Calu3 (cell line): ENCODE results near the gene COL13A1. TPM values are rescaled to one million over a fixed set of nuclear protein-coding genes. Genes with fewer than 3 reads are reported as not detected.

ENCODE experiments used
- BruUV-seq: library from RNA; stranded (reverse); fragments of 400-500 nt; replicated peaks from 2 replicates; lab custom pipeline; 2021; lab: Mats Ljungman, UMichigan
- CTCF ChIA-PET: fragments of 300-600 bp; sonication (Branson Sonifier 250); formaldehyde crosslinking; loops from one replicate; lab custom pipeline; 2022; ENCODE audit warnings: antibody characterized with exemption; lab: Charles Lee
- DNase-seq: peaks from one replicate; pipeline ENCODE4 v3.0.0; 2022
- H3K27ac Mint-ChIP-seq: one replicate; pipeline ENCODE4 v1.8.0; 2022; ENCODE audit warnings: mixed read lengths; ENCODE audit not compliant: unreplicated experiment
- H3K27me3 Mint-ChIP-seq: one replicate; pipeline ENCODE4 v1.8.0; 2022; ENCODE audit warnings: mixed read lengths; ENCODE audit not compliant: unreplicated experiment
- H3K36me3 Mint-ChIP-seq: one replicate; pipeline ENCODE4 v1.8.0; 2022; ENCODE audit warnings: mild to moderate bottlenecking, moderate library complexity, mixed read lengths; ENCODE audit not compliant: insufficient read depth, unreplicated experiment
- H3K4me1 Mint-ChIP-seq: one replicate; pipeline ENCODE4 v1.8.0; 2022; ENCODE audit warnings: mild to moderate bottlenecking, low read depth, mixed read lengths; ENCODE audit not compliant: unreplicated experiment
- H3K4me3 Mint-ChIP-seq: one replicate; pipeline ENCODE4 v1.8.0; 2022; ENCODE audit warnings: mild to moderate bottlenecking, low read depth, moderate library complexity, mixed read lengths; ENCODE audit not compliant: unreplicated experiment
- H3K9me3 Mint-ChIP-seq: one replicate; pipeline ENCODE4 v1.8.0; 2022; ENCODE audit warnings: low read depth, mixed read lengths; ENCODE audit not compliant: unreplicated experiment
- intact Hi-C: fragments of 100-400 bp; cut with micrococcal nuclease; formaldehyde crosslinking; loops from one replicate; pipeline ENCODE4 v1.10.0; 2022; ENCODE audit not compliant: unreplicated experiment
- total RNA-seq: library from RNA; stranded (reverse); gene quantifications from 2 replicates; pipeline ENCODE4 v1.2.3, GENCODE V29; 2022
- TF ChIP-seq, protein P1 (sequence below): fragments of 200-600 bp; IDR thresholded peaks from one replicate; pipeline ENCODE4 v1.8.0; 2022; ENCODE audit warnings: antibody characterized with exemption; ENCODE audit not compliant: unreplicated experiment

COL13A1 gene
- total RNA-seq, 1 experiment from 2014 or later, result 0.24 TPM

DNA sequence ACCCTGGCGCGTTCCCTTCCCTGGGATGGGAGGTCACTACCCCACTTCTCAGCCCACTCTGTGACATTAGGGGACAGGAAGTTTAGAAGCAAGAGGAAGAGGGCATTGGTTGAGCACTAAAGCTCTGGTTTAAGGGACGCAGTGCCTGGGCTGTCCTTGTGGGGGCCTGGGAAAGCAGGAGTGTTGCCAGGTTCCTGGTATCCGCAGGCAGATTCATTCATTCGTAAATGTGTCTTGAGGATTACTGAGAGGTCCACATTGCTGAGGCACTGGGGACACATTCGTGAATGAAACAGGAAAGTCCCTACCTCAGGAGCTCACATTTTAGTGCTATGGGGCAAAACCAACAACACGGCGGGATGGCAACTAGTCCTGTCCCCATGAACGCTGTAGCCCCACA, 69.4 kb downstream of the COL13A1 start:
- Mint-ChIP-seq H3K36me3 (peaks cover 9% of the 10 kb centered on the region), H3K27me3 (peaks cover 9% of the 10 kb centered on the region), H3K4me1 (peaks cover 38% of the 10 kb centered on the region), H3K4me3 (no peak overlapping the region), H3K27ac (no peak overlapping the region), H3K9me3 (no peaks in the 10 kb centered on the region)
- TF ChIP-seq, protein P1, sequence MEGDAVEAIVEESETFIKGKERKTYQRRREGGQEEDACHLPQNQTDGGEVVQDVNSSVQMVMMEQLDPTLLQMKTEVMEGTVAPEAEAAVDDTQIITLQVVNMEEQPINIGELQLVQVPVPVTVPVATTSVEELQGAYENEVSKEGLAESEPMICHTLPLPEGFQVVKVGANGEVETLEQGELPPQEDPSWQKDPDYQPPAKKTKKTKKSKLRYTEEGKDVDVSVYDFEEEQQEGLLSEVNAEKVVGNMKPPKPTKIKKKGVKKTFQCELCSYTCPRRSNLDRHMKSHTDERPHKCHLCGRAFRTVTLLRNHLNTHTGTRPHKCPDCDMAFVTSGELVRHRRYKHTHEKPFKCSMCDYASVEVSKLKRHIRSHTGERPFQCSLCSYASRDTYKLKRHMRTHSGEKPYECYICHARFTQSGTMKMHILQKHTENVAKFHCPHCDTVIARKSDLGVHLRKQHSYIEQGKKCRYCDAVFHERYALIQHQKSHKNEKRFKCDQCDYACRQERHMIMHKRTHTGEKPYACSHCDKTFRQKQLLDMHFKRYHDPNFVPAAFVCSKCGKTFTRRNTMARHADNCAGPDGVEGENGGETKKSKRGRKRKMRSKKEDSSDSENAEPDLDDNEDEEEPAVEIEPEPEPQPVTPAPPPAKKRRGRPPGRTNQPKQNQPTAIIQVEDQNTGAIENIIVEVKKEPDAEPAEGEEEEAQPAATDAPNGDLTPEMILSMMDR, result no peak
- intact Hi-C loops, result no loop called here
- no TSS peak for BruUV-seq
- DNase-seq, result no peak
- CTCF ChIA-PET, result no interaction called here

DNA sequence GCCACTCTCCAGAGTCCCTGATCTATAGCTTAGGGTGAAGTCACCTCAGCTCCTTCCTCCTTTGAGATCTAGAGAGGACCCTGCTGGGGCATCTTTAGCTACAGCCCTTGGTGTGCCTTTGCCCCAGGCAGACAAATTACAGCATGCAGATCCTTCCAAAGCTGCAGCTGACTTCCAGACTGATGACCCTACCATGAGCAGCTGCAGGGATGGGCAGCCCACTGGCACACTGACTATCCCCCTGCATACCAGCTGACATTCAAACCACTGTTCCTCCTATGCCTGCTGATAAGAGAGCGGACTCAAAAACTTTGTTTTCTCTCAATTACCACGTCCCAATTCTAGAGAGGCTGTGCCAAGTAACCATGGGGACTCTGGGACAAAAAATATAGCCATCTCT, 70.6 kb downstream of the COL13A1 start:
- intact Hi-C loops, result no loop called here
- no peak overlapping the region for H3K4me3 Mint-ChIP-seq
- H3K36me3 Mint-ChIP-seq, result peaks cover 6% of the 10 kb centered on the region
- CTCF ChIA-PET, result interaction anchor here (0.7 kb wide), 1 partner anchor 11 kb away, joined by 3 read pairs; no protein-coding TSS in a partner anchor
- TF ChIP-seq, protein P1, result no peak
- BruUV-seq, result no TSS peak
- no peak for DNase-seq
- H3K27ac Mint-ChIP-seq, result no peak overlapping the region
- H3K9me3 Mint-ChIP-seq, result no peaks in the 10 kb centered on the region
- peaks cover 22% of the 10 kb centered on the region for H3K27me3 Mint-ChIP-seq
- H3K4me1 Mint-ChIP-seq, result peaks cover 27% of the 10 kb centered on the region

DNA sequence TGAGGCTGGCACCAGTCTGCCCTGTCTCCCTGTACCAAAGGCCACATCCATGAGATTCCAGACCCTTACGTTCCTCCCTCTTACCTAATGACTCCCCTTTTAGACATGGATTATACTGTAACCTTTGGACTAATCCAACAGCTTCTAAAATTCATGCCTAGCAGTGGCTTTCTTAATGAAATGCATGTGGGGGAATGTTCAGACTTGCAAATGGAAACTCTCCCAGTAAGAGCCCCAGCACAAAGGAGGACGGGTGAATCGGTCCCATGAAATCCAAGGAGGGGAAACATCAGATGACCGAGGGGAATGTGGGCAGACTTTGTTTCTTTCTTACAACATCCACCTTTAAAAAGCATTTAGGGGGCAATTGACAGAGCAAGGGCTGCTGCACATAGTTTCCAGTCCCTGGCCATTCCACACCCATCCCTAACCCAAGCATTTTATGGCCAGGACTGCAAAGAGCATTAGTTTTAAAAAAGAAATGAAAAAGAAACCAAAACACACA, 71.5 kb downstream of the COL13A1 start:
- CTCF ChIA-PET, result no interaction called here
- peaks cover 18% of the 10 kb centered on the region for H3K4me1 Mint-ChIP-seq
- intact Hi-C loops, result no loop called here
- H3K27me3 Mint-ChIP-seq, result peaks cover 31% of the 10 kb centered on the region
- no peaks in the 10 kb centered on the region for H3K9me3 Mint-ChIP-seq
- H3K36me3 Mint-ChIP-seq, result peaks cover 4% of the 10 kb centered on the region
- TF ChIP-seq, protein P1, result no peak
- no peak for DNase-seq
- BruUV-seq, result no TSS peak
- no peak overlapping the region for H3K4me3 Mint-ChIP-seq
- H3K27ac Mint-ChIP-seq, result no peak overlapping the region

DNA sequence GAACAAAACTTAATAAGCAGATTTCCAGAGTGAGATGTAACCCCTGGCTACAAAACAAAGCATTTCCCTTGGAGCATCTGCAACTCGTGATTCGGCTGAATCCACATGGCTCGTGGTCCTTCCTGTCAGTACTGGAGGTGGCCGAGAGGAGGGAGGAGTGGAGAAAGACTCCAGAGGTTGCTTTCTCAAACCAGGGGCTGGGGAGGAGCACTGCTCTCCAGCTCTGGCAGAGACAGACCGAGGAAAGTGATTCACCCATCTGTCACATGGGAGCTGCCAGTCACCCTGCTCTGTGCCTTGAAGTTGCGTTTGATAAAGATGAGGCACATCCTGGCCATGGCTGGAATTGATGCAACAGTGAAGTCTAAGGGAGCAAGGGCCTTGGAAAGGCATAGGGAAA, 72.7 kb downstream of the COL13A1 start:
- H3K4me3 Mint-ChIP-seq, result no peak overlapping the region
- DNase-seq, result no peak
- TF ChIP-seq, protein P1, result no peak
- no peaks in the 10 kb centered on the region for H3K36me3 Mint-ChIP-seq
- peaks cover 43% of the 10 kb centered on the region for H3K27me3 Mint-ChIP-seq
- no peaks in the 10 kb centered on the region for H3K9me3 Mint-ChIP-seq
- H3K4me1 Mint-ChIP-seq, result peaks cover 5% of the 10 kb centered on the region
- no TSS peak for BruUV-seq
- CTCF ChIA-PET, result no interaction called here
- intact Hi-C loops, result no loop called here
- no peak overlapping the region for H3K27ac Mint-ChIP-seq
